ENCODE results near the gene PPARA.

DNA sequence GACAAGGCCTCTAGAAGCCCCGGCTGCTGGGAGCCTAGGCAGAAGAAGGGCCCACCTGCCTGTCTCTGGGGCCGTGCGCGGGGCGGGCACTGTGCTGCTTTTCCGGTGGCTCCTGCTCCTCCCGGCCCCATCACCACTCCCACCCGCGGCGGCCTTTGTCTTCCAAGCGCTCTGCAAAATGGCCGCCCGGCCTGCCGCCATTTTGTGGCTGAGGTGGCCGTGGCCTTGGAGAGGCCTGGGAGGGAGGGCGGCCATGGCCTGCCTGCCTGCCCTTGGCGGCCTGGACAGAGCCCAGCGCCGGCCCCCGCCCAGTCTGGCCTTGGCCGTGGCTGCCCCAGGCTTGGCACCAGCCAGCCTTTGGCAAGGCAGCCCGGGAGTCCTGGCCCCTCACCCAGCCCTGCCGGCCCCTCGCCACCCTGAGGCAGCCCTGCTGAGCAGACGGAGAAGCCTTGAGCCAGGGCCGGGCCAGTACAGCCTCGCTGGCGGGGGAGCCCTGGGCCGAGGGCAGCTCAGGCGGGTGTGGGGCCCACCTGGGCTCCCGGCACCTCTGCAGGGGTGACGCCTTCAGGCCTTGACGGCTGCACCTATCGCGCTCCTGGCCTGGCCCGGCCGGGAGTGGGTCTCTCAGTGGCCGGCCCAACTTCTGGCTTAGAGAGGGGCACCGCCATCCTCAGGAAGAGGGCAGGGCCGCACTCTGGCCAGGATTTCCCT is 46.0 kb upstream of the PPARA start:
- TF ChIP-seq POLR2A (IDR thresholded peaks at IDR 0.05) = no peak
- TF ChIP-seq, protein P1, sequence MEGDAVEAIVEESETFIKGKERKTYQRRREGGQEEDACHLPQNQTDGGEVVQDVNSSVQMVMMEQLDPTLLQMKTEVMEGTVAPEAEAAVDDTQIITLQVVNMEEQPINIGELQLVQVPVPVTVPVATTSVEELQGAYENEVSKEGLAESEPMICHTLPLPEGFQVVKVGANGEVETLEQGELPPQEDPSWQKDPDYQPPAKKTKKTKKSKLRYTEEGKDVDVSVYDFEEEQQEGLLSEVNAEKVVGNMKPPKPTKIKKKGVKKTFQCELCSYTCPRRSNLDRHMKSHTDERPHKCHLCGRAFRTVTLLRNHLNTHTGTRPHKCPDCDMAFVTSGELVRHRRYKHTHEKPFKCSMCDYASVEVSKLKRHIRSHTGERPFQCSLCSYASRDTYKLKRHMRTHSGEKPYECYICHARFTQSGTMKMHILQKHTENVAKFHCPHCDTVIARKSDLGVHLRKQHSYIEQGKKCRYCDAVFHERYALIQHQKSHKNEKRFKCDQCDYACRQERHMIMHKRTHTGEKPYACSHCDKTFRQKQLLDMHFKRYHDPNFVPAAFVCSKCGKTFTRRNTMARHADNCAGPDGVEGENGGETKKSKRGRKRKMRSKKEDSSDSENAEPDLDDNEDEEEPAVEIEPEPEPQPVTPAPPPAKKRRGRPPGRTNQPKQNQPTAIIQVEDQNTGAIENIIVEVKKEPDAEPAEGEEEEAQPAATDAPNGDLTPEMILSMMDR (IDR thresholded peaks at IDR 0.05) = no peak
